IMR-90 (cell line): Measurements from ENCODE around the gene ENAH. TPM values are rescaled to one million over a fixed set of nuclear protein-coding genes. Genes with fewer than 3 reads are reported as not detected.

Source experiments
- ATAC-seq: fragments of 200-7000 bp; cut with Tn5 transposase; 2 replicates; pipeline ENCODE4 v1.9.1; 2020; ENCODE audit warnings: low read depth, mild to moderate bottlenecking, moderate library complexity
- BruUV-seq: library from RNA; stranded (reverse); fragments of 400-500 nt; replicated peaks from 2 replicates; lab custom pipeline; 2021; lab: Mats Ljungman, UMichigan
- CTCF ChIA-PET: fragments of 300-600 bp; formaldehyde crosslinking; extraction: SDS; loops from one replicate; lab custom pipeline; 2021; ENCODE audit warnings: antibody characterized with exemption; lab: Yijun Ruan, JAX
- POLR2A ChIA-PET: fragments of 300-600 bp; sonication (Branson Sonifier 250); formaldehyde crosslinking; loops from one replicate; lab custom pipeline; 2022; ENCODE audit warnings: antibody characterized with exemption; ENCODE audit not compliant: unreplicated experiment; lab: Charles Lee
- DNase-seq: peaks from one replicate; pipeline ENCODE4 v3.0.0; 2013
- H2AFZ ChIP-seq: replicated peaks from 2 replicates; pipeline ENCODE3; 2013; ENCODE audit warnings: low read length, mild to moderate bottlenecking; ENCODE audit not compliant: poor library complexity
- H2AK5ac ChIP-seq: 2 replicates; pipeline ENCODE4 v1.6.1; 2013; ENCODE audit warnings: low read depth, low read length, inconsistent platforms
- H2AK9ac ChIP-seq: replicated peaks from 2 replicates; pipeline ENCODE3; 2013; ENCODE audit warnings: mild to moderate bottlenecking, low read depth, low read length, moderate library complexity; ENCODE audit not compliant: poor library complexity
- H2BK120ac ChIP-seq: 2 replicates; pipeline ENCODE4 v1.6.1; 2013; ENCODE audit warnings: low read depth, low read length, inconsistent platforms
- H2BK15ac ChIP-seq: 3 replicates; pipeline ENCODE4 v1.6.1; 2013; ENCODE audit warnings: low read depth, low read length, inconsistent platforms
- H2BK20ac ChIP-seq: 2 replicates; pipeline ENCODE4 v1.6.1; 2013; ENCODE audit warnings: low read depth, mild to moderate bottlenecking, inconsistent platforms, low read length, moderate library complexity
- H2BK5ac ChIP-seq: 2 replicates; pipeline ENCODE4 v1.6.1; 2013; ENCODE audit warnings: mild to moderate bottlenecking, low read depth, low read length, inconsistent platforms; ENCODE audit not compliant: poor library complexity, severe bottlenecking
- H3K14ac ChIP-seq: replicated peaks from 2 replicates; pipeline ENCODE4 v1.6.1; 2013; ENCODE audit warnings: low read depth, low read length, inconsistent platforms
- H3K18ac ChIP-seq: 2 replicates; pipeline ENCODE4 v1.6.1; 2013; ENCODE audit warnings: low read depth, low read length, control low read depth
- H3K23ac ChIP-seq: 2 replicates; pipeline ENCODE4 v1.6.1; 2013; ENCODE audit warnings: low read depth, low read length, inconsistent platforms
- H3K27ac ChIP-seq: 2 replicates; pipeline ENCODE4 v1.5.1; 2013; ENCODE audit warnings: mild to moderate bottlenecking, control low read depth, low read length; ENCODE audit not compliant: insufficient read depth
- H3K27me3 ChIP-seq: 2 replicates; pipeline ENCODE4 v1.6.1; 2013; ENCODE audit warnings: low read length; ENCODE audit not compliant: control insufficient read depth, insufficient read depth
- H3K36me3 ChIP-seq: 2 replicates; pipeline ENCODE4 v1.6.1; 2013; ENCODE audit warnings: low read length, mixed read lengths; ENCODE audit not compliant: control insufficient read depth, insufficient read depth
- H3K4ac ChIP-seq: 2 replicates; pipeline ENCODE4 v1.6.1; 2013; ENCODE audit warnings: low read depth, low read length, inconsistent platforms
- H3K4me1 ChIP-seq: 2 replicates; pipeline ENCODE4 v1.6.1; 2013; ENCODE audit warnings: low read length, mixed read lengths; ENCODE audit not compliant: control insufficient read depth, insufficient read depth
- H3K4me2 ChIP-seq: 2 replicates; pipeline ENCODE4 v1.6.1; 2013; ENCODE audit warnings: low read depth, mild to moderate bottlenecking, control low read depth, low read length, moderate library complexity
- H3K4me3 ChIP-seq: 2 replicates; pipeline ENCODE4 v1.5.1; 2013; ENCODE audit warnings: low read depth, mild to moderate bottlenecking, control low read depth, low read length, moderate library complexity; ENCODE audit not compliant: insufficient read depth
- H3K56ac ChIP-seq: 2 replicates; pipeline ENCODE4 v1.6.1; 2013; ENCODE audit warnings: low read length, inconsistent platforms; ENCODE audit not compliant: insufficient read depth; ENCODE audit errors: extremely low read depth
- H3K79me1 ChIP-seq, 2 experiments: 2 replicates each; pipeline ENCODE4 v1.6.1; 2013; ENCODE audit warnings: low read length in 2 of 2, inconsistent platforms in 1 of 2, low read depth in 1 of 2
- H3K9ac ChIP-seq: 2 replicates; pipeline ENCODE4 v1.6.1; 2013; ENCODE audit warnings: low read depth, low read length, control low read depth
- H3K9me1 ChIP-seq: 2 replicates; pipeline ENCODE4 v1.6.1; 2013; ENCODE audit warnings: low read length, inconsistent platforms; ENCODE audit not compliant: insufficient read depth
- H3K9me3 ChIP-seq: 2 replicates; pipeline ENCODE4 v1.6.1; 2013; ENCODE audit warnings: low read length; ENCODE audit not compliant: control insufficient read depth, insufficient read depth
- H4K20me1 ChIP-seq: 2 replicates; pipeline ENCODE4 v1.6.1; 2013; ENCODE audit warnings: low read length, inconsistent platforms; ENCODE audit not compliant: insufficient read depth
- H4K5ac ChIP-seq: 2 replicates; pipeline ENCODE4 v1.6.1; 2013; ENCODE audit warnings: mild to moderate bottlenecking, low read depth, low read length, control low read depth
- H4K8ac ChIP-seq, 2 experiments: 2 replicates each; pipeline ENCODE4 v1.6.1; 2013; ENCODE audit warnings: low read depth in 2 of 2, low read length in 2 of 2, control low read depth in 1 of 2, inconsistent platforms in 1 of 2
- H4K91ac ChIP-seq: 2 replicates; pipeline ENCODE4 v1.6.1; 2013; ENCODE audit warnings: low read depth, low read length, inconsistent platforms; ENCODE audit not compliant: insufficient read depth
- RFX5 ChIP-seq: IDR thresholded peaks from 2 replicates; pipeline ENCODE4 v1.8.0; 2012; ENCODE audit warnings: low read depth, mild to moderate bottlenecking, low read length, moderate library complexity
- WGBS, 2 experiments: methylation state at CpG; one replicate each; pipeline versions ENCODE4 v1.1.5 to v1.1.7; 2013; ENCODE audit warnings: missing lambda C conversion rate in 2 of 2; ENCODE audit not compliant: insufficient read length in 1 of 2; ENCODE audit errors: extremely low coverage in 2 of 2; 5-methylcytosine and 5-hydroxymethylcytosine counted together
- dilution Hi-C: fragments of 300-500 bp; cut with HindIII; formaldehyde crosslinking; loops from one replicate; pipeline ENCODE4 v1.14.3; 2018; ENCODE audit warnings: low sequenced_read_pairs; ENCODE audit not compliant: unreplicated experiment
- in situ Hi-C: fragments of 300-500 bp; cut with MboI; formaldehyde crosslinking; loops from 3 replicates; pipeline ENCODE4 v1.14.3; 2019; ENCODE audit warnings: low sequenced_read_pairs, inconsistent platforms, mixed read lengths
- intact Hi-C: fragments of 100-400 bp; cut with micrococcal nuclease; formaldehyde crosslinking; loops from 2 replicates; pipeline ENCODE4 v1.10.0; 2022
- polyA plus RNA-seq, 3 experiments: library from polyadenylated mRNA; depleted of rRNA; stranded (reverse); fragments of >200 nt; gene quantifications; 2 replicates each; pipeline ENCODE4 v1.2.3, GENCODE V29; 2012; ENCODE audit warnings: low replicate concordance in 1 of 3
- total RNA-seq: library from RNA; depleted of rRNA; stranded (reverse); fragments of >200 nt; gene quantifications from 2 replicates; pipeline ENCODE4 v1.2.3, GENCODE V29; 2012

Gene ENAH
- total and polyA plus RNA-seq, 2 of the 4 experiments (the other 2 are of a cell fraction) = 61.3 to 86.9 TPM

GRCh38 chr1:225484657-225485214, 168.2 kb downstream of the ENAH start:
- BruUV-seq = no TSS peak
- Histone ChIP-seq H3K14ac (no peak overlapping the region), H3K27me3 (no peaks in the 10 kb centered on the region), H3K27ac (no peak overlapping the region), H3K79me1 (no peaks in the 10 kb centered on the region; a peak in 1 of 4 replicates), H3K23ac (no peak overlapping the region), H2BK20ac (no peak overlapping the region), H3K56ac (no peak overlapping the region), H3K4ac (no peak overlapping the region), H3K4me1 (peaks cover 4% of the 10 kb centered on the region), H2AFZ (no peak overlapping the region), H3K9me1 (peaks cover 13% of the 10 kb centered on the region), H2BK15ac (no peak overlapping the region), H3K36me3 (peaks cover 3% of the 10 kb centered on the region; the same call in 1 of the 2 replicates), H3K18ac (no peak overlapping the region), H3K4me2 (no peak overlapping the region), H3K9me3 (no peaks in the 10 kb centered on the region), H4K5ac (no peak overlapping the region), H3K9ac (no peak overlapping the region), H3K4me3 (no peak overlapping the region), H2AK5ac (no peak overlapping the region), H4K20me1 (no peaks in the 10 kb centered on the region), H2BK5ac (no peak overlapping the region), H4K8ac (no peak overlapping the region), H2BK120ac (no peak overlapping the region), H2AK9ac (no peak overlapping the region), H4K91ac (no peak overlapping the region)
- CTCF ChIA-PET = interaction anchor here (1.4 to 1.5 kb wide), 2 partner anchors 10 to 287 kb away, joined by 4 read pairs; no protein-coding TSS in a partner anchor
- WGBS, 2 experiments = no CpG with 5 or more reads among the region's 10 CpGs
- dilution Hi-C loops = no loop called here
- intact Hi-C loops = loop anchor here (5.0 kb wide), 1 partner anchor 168 kb away; the partner anchor contains the start of gene ENAH
- in situ Hi-C loops = no loop called here
- POLR2A ChIA-PET = no interaction called here
- no peak for DNase-seq
- no peak for ATAC-seq
- no peak for TF ChIP-seq RFX5
